OCI-LY3 (cell line): Measurements from ENCODE around the gene TMEM63A.
"Not testable (repeated sequence)": the region's sequence is repeated elsewhere in the genome, so short reads cannot be mapped to it uniquely, and the experiment has no call there.

Experiments
- H2AFZ ChIP-seq: fragments of 200-600, 300-600 bp; shearing (Covaris generic); 2 replicates; pipeline ENCODE4 v1.6.0; 2014; ENCODE audit warnings: antibody characterized with exemption, low read depth, low read length
- H3K27ac ChIP-seq: fragments of 200-600, 300-600 bp; sonication (generic); 2 replicates; pipeline ENCODE4 v1.5.1; 2014; ENCODE audit warnings: mild to moderate bottlenecking, low read length, moderate library complexity, mixed read lengths
- H3K27me3 ChIP-seq: fragments of 200-600, 300-600 bp; sonication (generic); 2 replicates; pipeline ENCODE4 v1.6.1; 2014; ENCODE audit warnings: low read depth, low read length, mixed read lengths
- H3K36me3 ChIP-seq: fragments of 200-600, 300-600 bp; sonication (generic); replicated peaks from 2 replicates; pipeline ENCODE3; 2014; ENCODE audit warnings: low read depth, low read length, mixed read lengths
- H3K4me1 ChIP-seq: fragments of 300-600, 200-600 bp; sonication (generic); 2 replicates; pipeline ENCODE4 v1.6.1; 2014; ENCODE audit warnings: low read length, mixed read lengths
- H3K4me2 ChIP-seq: fragments of 200-600, 300-600 bp; sonication (generic); 2 replicates; pipeline ENCODE4 v1.6.1; 2014; ENCODE audit warnings: low read length, mixed read lengths
- H3K4me3 ChIP-seq: fragments of 300-600, 200-600 bp; sonication (generic); 2 replicates; pipeline ENCODE4 v1.5.1; 2014; ENCODE audit warnings: antibody characterized with exemption, mild to moderate bottlenecking, low read length, moderate library complexity
- H3K79me2 ChIP-seq: fragments of 300-600, 200-600 bp; shearing (Covaris generic); 2 replicates; pipeline ENCODE4 v1.6.1; 2014; ENCODE audit warnings: mild to moderate bottlenecking, low read length, mixed read lengths
- H3K9ac ChIP-seq: fragments of 300-600, 200-600 bp; shearing (Covaris generic); 2 replicates; pipeline ENCODE4 v1.6.0; 2014; ENCODE audit warnings: mild to moderate bottlenecking, low read length, moderate library complexity
- H3K9me3 ChIP-seq: fragments of 200-600, 300-600 bp; shearing (Covaris generic); 2 replicates; pipeline ENCODE4 v1.6.1; 2014; ENCODE audit warnings: low read length, mixed read lengths; ENCODE audit not compliant: insufficient read depth
- H4K20me1 ChIP-seq: fragments of 200-600, 300-600 bp; sonication (generic); 2 replicates; pipeline ENCODE4 v1.6.1; 2016; ENCODE audit warnings: low read length, mixed read lengths; ENCODE audit not compliant: insufficient read depth
- EZH2phosphoT487 ChIP-seq: fragments of 200-600 bp; shearing (Covaris generic); IDR thresholded peaks from 2 replicates; pipeline ENCODE4 v1.6.1; 2018; ENCODE audit warnings: antibody characterized with exemption, mixed run types, low read depth
- TF ChIP-seq, protein P1 (sequence below): fragments of 200-600, 300-600 bp; sonication (generic); IDR thresholded peaks from 2 replicates; pipeline ENCODE4 v1.5.1; 2014; ENCODE audit warnings: antibody characterized with exemption, low read length, low read depth

Gene TMEM63A

DNA sequence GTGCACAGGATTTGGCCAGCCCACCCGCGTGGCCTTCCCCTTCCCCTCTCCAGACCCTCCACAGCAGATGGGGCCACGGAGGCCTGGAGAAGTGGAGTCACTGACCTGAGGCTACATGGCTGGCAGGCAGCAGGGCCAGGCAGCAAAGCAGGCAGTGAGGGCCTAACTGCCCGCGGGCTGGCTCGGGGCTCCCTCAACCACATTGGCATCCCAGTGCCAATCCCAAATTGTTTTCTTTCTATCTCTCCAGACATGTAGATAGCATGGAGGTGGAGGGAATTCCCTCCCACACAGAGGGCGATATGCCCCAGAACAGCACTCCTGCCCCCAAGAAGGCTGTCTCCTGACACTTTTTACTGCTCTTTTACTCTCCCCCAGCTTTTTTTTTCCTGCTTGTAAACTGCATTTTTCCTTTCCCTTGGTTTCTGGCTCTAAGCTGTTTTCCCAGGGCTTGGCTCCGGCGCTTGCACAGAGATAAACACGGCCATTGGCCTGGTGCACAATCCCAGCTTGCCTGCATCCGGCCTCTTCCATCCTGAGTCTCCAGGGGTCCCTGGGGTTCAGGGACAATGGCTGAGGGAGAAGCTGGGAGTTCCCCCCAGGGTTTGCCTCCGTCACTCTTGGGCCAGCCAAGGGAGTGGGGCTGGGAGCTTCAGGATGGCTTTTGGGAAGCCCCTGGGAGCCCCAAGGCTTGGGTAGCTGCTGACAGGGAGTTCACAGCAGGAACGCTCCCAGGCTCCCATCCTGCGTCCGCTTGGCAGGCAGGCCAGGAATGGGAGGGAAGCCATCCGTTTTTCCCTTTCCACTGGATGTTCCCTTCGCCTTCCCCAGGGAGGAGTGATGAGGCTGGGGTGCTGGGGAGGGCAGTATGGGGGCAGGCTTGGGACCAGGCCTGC lies 65.3 kb downstream of the TMEM63A start:
- Histone ChIP-seq H4K20me1 (no peaks in the 10 kb centered on the region), H3K4me3 (no peak overlapping the region), H2AFZ (no peak overlapping the region), H3K36me3 (no peaks in the 10 kb centered on the region), H3K4me1 (peaks cover 4% of the 10 kb centered on the region; the same call in 1 of the 2 replicates), H3K79me2 (no peaks in the 10 kb centered on the region), H3K4me2 (no peak overlapping the region), H3K9ac (no peak overlapping the region), H3K9me3 (no peaks in the 10 kb centered on the region), H3K27me3 (no peaks in the 10 kb centered on the region), H3K27ac (no peak overlapping the region)
- TF ChIP-seq EZH2phosphoT487: no peak
- TF ChIP-seq, protein P1, sequence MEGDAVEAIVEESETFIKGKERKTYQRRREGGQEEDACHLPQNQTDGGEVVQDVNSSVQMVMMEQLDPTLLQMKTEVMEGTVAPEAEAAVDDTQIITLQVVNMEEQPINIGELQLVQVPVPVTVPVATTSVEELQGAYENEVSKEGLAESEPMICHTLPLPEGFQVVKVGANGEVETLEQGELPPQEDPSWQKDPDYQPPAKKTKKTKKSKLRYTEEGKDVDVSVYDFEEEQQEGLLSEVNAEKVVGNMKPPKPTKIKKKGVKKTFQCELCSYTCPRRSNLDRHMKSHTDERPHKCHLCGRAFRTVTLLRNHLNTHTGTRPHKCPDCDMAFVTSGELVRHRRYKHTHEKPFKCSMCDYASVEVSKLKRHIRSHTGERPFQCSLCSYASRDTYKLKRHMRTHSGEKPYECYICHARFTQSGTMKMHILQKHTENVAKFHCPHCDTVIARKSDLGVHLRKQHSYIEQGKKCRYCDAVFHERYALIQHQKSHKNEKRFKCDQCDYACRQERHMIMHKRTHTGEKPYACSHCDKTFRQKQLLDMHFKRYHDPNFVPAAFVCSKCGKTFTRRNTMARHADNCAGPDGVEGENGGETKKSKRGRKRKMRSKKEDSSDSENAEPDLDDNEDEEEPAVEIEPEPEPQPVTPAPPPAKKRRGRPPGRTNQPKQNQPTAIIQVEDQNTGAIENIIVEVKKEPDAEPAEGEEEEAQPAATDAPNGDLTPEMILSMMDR: no peak

DNA sequence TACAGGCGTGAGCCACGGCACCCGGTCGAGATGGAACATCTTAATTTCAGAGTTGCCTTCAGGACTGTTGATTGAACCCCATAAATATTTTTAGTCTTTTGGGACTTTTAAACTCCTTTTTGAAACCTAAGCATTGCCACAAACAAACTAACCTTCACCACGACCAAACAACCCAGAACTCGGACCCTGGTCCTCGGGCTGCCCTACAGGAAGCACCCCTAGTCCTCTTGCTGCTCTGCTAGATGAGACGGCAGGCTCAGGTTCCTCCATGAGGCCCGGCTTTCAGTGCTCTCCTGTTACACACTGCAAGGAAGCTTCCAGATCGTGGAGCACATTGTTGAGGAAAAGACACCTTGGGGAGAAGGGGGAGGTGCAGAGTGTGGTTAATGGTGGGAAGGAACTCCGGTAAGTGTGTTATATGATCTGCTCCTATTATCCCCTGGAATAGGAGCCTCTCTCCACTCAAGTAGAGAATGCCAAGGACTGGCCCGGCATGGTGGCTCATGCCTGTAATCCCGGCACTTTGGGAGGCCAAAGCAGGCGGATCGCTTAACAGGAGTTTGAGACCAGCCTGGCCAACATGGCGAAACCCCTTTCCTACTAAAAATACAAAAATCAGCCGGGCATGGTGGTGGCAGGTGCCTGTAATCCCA lies 66.5 kb downstream of the TMEM63A start:
- H4K20me1 ChIP-seq: no peaks in the 10 kb centered on the region
- H3K27ac ChIP-seq: no peak overlapping the region
- peaks cover 7% of the 10 kb centered on the region for H3K4me1 ChIP-seq
- no peak for TF ChIP-seq EZH2phosphoT487
- TF ChIP-seq, protein P1: no peak
- H3K79me2 ChIP-seq: no peaks in the 10 kb centered on the region
- H3K4me2 ChIP-seq: no peak overlapping the region
- no peak overlapping the region for H3K4me3 ChIP-seq
- no peaks in the 10 kb centered on the region for H3K36me3 ChIP-seq
- H2AFZ ChIP-seq: no peak overlapping the region
- no peak overlapping the region for H3K9ac ChIP-seq
- no peaks in the 10 kb centered on the region for H3K9me3 ChIP-seq
- H3K27me3 ChIP-seq: no peaks in the 10 kb centered on the region

GRCh38 chr1:225815090-225815489 lies 67.1 kb downstream of the TMEM63A start:
- not testable (repeated sequence) for H3K4me2 ChIP-seq, H3K4me1 ChIP-seq, H2AFZ ChIP-seq, H3K9ac ChIP-seq, H3K4me3 ChIP-seq, H3K27ac ChIP-seq, H3K9me3 ChIP-seq, H3K36me3 ChIP-seq, H3K79me2 ChIP-seq, H4K20me1 ChIP-seq, H3K27me3 ChIP-seq

GRCh38 chr1:225814381-225814780 lies 67.8 kb downstream of the TMEM63A start:
- H3K4me2 ChIP-seq: no peak overlapping the region
- H2AFZ ChIP-seq: no peak overlapping the region
- TF ChIP-seq, protein P1: no peak
- TF ChIP-seq EZH2phosphoT487: no peak
- peaks cover 10% of the 10 kb centered on the region for H3K4me1 ChIP-seq
- H3K79me2 ChIP-seq: no peaks in the 10 kb centered on the region
- no peaks in the 10 kb centered on the region for H4K20me1 ChIP-seq
- no peaks in the 10 kb centered on the region for H3K36me3 ChIP-seq
- no peaks in the 10 kb centered on the region for H3K27me3 ChIP-seq
- H3K9me3 ChIP-seq: no peaks in the 10 kb centered on the region
- no peak overlapping the region for H3K4me3 ChIP-seq
- no peak overlapping the region for H3K27ac ChIP-seq
- no peak overlapping the region for H3K9ac ChIP-seq
